Measurements from ENCODE around the gene FBXW12.
"Not testable (repeated sequence)": the region's sequence is repeated elsewhere in the genome, so short reads cannot be mapped to it uniquely, and the experiment has no call there.

The FBXW12 gene

DNA sequence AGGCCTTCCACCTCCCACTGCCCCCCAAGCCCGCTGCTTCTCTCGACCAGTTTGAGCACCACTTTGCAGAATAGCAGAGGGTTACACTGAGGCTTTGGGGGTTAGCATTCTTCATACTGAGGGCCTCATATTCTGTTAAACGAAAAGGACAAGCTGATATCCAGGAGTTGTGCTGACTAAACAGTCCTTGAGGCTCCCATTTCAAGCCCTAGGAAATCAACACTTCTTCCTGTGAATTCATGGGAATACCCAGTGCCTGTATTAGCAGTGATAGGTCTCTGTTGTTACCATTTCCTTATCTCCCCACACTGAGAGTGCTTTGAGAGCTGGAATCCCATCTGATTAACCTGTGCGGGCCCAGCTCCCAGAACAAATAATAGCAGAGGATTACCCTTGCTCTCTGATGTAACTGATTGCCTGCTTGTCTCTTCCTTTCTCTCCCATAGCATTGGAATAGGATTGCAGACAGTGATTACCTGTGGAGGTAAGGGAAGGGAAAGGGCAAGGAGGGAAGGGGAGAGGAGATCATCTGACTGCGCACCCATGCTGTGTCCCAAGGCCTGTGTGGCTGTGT lies 930 bp downstream of the FBXW12 start:
- no peak for DNase-seq

- no peak for DNase-seq
Measured at GRCh38 chr3:48387634-48388033, 15.6 kb downstream of the FBXW12 start.

DNA sequence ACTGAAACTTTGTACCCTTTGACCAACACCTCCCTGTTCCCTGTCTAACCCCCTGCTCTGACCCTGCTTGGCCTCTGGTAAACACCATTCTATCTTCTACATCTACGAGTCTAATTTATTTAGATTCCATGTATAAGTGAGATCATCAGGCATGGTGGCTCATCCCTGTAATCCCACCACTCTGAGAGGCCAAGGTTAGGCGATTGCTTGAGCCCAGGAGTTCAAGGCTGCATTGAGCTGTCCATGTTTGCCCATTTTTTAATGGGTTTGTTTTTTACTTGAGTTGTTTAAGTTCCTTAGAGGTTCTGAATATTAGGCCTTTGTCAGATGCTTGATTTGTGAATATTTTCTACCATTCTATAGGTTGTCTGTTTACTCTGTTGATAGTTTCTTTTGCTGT lies 16.9 kb downstream of the FBXW12 start:
- no peak for DNase-seq

DNA sequence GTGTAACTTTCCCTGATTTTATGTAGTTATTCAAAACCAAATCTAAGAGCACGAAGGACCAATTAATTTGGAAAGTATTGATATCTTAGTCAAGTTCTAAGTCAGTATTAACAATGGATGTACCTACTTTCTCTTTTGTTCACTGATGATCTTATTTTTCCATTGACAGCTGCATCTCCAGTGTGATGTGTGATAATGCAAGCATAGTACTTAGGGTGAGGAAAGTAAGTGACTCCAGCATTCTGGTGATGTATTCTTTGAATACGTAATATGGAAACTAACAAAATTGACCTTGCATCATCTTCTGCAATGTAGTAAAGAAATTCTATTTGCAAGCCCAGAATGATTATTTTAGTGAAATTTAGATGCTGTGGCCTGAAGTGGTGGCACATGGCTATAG lies 22.4 kb downstream of the FBXW12 start:
- DNase-seq: no peak

DNA sequence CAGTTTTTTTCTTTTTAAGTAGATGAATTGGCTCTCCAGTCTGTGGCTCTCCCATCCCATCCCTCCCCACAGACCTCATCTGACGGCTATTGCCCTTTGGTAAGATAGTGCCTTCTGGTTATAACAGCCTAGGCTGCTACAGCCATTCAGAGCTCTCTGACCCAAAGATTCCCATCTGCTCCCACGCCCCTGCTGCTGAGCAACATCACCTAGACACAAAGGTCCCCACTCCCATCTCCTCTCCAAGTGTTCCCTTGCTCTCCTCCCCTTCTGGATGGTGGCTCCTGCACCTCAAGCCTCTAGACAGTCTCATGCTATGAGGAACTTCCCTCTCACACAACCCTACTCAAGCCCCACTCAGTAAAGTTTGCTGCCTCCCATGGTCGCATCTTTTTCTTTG lies 23.7 kb downstream of the FBXW12 start:
- DNase-seq: no peak

DNA sequence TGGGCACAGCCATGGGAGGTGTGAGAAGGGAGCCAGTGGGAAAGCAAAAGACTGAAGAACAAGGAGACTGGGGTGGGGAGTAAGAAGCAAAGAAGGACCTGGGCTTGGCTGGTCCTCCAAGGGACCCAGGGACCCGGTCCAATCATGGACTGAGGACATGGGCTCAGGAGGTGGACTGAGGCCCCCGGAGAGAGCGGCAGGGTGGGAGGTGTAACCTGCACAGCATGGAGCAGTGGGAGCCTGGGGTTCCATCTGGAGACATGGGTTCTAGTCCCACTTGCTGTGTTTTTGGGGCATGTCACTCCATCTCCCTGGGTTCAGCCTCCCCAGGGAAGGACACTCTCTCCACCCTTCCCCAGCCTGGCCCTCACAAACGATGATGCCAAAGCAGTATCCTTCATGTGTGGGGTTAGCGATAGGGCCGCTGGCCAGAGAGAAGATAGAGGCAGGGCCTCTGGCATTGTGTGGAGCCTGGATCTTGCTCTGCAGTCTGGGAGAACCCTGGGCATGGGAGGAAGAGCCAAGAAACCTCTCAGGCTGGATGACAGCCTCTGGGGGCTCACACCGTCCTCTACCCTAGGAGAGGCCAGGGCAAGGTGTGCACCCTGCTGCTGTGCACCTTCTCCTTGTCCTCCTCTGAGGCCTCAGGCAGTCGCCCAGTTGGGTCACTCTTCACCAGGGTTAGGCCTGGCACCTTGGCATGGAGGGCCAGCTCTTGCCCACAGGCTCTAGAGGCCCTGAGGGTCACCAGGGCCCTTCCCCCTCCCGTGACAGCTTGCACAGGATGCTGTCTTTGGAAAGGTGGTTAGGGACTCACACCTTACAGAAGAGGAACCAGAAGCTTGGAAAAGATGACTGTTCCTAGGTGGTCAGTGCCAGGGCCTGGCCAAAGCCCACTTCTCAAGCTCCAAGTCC lies 26.0 kb downstream of the FBXW12 start:
- no peak for DNase-seq

GRCh38 chr3:48398701-48399386 lies 26.8 kb downstream of the FBXW12 start:
- no peak for DNase-seq

DNA sequence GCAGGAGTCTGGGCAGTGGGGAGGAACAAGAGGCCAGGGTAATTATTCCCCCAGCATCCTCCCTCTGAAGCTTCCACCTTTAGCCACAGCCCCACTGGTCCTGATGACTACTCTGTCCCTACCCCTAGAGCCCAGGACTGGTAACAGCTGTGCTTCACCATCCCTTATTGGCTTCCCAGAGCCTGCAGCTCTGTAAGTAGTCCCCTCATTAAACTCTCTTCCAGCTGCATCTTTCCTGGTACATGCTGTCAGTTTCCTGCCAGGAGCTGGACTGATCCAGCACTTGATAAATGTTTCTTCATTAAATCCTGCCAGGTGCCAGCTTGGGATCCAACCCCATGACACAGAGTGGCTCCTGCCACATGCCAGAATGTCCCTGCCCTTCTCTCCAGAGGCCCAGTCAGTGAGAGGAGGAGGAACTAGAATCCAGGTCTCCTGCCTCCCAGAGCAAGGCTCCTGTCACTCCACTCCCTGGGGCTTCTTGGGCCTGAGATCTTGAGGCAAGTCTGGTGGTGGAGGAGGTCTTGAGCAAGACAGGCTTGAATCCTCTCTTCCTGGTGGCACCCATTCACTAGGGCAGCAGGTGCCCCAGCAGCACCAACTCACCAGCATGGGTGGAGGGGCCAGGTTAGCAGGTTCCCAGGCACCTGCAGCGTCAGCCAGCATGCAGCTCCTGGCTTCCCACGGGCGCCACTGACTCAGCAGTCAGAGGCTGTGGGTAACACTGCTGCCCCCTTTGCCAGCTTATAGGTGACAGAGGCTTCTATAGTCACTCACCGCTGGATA lies 27.6 kb downstream of the FBXW12 start:
- no peak for DNase-seq

DNA sequence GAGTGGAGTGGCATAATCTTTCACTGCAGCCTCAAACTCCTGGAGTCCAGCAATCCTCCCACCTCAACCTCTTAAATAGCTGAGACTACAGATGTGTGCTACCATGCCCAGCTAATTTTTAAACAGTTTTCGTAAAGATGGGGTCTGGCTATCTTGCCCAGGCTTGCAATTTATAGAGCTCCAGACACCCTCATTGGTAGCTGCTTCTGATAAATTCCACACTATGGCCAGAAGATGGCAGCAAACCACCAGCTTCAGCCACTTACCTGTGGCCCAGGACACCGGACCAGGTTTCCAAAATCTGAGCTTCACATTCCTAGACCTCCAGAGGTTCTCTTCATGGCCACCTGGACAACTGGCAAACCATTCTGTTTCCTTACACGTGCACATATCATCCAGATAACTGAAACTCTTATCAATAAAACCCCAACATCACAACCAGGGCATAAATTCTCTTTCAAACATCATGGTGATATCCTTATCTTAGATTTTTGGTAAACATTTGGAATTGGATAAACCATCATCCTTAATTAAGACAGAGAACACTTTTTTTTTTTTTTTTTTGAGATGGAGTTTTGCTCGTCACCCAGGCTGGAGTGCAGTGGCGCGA lies 28.9 kb downstream of the FBXW12 start:
- peak; percentile 53 for DNase-seq

- not testable (repeated sequence) for DNase-seq
Measured at GRCh38 chr3:48401434-48401901, 29.4 kb downstream of the FBXW12 start.

DNA sequence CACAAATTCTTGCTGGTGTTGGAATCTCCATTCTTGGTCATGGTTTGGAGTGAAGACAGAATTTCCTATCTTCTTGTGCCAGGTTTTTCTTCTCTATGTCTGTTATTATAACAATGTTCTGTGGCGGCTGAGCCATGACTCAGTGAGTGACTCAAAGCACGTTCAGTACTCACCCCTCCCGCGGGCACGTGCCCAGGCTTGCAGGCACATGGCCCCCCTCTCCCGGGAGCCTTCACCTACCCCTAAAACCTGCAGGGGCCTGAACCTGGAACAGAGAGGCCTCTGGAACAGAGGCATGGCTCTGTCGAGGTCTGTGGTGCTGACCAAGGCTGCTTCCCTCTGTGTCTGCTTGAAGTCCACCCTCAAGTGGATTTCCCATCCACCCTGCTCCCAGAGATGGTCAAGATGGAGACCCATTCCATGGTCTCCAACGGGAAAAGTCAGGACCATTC lies 30.3 kb downstream of the FBXW12 start:
- DNase-seq: peak; percentile 89

DNA sequence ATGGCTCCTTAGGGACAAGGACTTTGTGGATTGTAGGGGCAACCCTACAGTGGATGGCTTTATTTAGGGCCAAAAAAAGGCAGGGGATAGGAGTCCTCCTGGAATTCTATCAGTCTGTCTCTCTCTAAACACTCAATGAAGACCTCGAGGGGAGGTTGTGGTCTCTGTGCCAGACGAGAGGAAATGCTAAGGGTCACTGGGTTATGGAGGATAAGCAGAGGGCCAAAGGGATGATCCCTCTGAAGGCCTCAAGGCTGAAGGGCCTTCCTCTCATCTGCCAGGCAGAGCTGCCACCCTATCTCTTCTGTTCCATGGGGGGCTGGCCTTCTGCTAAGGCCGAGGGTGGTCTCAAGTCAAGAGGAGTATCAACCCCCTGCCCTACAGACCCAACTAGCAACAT lies 30.9 kb downstream of the FBXW12 start:
- DNase-seq: no peak

GRCh38 chr3:48403533-48404439 lies 31.8 kb downstream of the FBXW12 start:
- DNase-seq: no peak

DNA sequence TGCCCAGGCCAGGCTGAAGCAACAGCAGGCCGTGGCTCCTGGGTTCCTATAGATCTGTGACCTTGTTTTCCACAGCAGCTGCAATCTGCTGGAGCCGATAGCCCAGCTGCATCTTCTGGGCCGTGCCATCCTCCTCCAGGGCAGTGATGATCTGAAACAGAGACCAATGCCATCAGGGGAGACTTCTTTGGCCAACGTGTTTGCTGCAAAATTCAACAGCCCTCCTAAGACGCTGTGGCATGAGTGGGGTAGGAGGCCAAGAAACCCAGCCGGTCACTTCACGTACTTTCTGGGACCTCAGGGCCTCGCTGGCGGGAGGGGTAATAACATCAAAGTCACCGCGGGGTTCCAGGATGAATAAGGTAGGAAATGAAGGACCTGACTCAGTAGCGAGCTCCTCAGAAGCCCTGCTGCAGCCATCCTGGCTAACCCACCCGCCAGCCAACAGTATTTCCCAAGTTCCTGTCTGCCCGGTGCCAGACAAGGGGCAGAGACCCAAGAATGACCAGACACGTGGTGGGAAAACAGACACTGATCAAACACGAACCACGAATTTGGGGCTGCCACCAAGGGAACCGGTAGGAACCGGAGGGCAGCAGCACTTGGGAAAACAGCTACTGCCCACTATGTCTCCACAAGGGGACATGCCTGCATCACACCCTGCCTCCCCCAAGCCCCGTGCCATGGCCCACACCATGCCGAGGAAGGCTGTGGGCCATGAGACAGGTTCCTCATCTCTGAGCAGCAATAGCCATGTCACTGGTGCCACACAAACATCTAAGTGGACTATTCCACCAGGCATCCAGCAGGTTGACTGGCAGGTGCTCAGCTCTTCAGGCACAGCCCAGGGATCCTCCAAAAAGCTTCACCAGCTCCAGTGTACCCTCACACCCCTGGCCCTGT lies 32.7 kb downstream of the FBXW12 start:
- no peak for DNase-seq

- DNase-seq: no peak
Measured at GRCh38 chr3:48405343-48405881, 33.4 kb downstream of the FBXW12 start.

DNA sequence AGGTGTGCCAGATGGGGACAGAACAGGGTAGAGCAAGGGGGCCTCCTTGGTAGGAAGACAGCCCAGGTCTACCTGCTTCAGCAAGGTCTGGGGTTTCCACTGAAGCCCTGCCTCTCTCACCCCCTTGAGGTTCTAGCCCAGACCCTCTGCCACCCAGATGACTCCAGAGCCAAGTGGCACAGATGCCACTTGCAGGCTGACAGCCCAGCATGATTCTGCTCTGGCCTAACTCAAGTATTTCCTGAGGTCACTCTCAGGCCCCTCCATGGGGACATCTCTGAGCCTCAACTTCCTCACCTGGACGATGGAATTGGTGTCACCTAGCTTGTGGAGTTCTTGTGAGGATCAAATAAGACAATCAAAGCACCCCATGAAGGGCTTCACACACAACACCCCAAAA lies 34.0 kb downstream of the FBXW12 start:
- no peak for DNase-seq

GRCh38 chr3:48406443-48407431 lies 34.7 kb downstream of the FBXW12 start:
- DNase-seq: no peak

DNA sequence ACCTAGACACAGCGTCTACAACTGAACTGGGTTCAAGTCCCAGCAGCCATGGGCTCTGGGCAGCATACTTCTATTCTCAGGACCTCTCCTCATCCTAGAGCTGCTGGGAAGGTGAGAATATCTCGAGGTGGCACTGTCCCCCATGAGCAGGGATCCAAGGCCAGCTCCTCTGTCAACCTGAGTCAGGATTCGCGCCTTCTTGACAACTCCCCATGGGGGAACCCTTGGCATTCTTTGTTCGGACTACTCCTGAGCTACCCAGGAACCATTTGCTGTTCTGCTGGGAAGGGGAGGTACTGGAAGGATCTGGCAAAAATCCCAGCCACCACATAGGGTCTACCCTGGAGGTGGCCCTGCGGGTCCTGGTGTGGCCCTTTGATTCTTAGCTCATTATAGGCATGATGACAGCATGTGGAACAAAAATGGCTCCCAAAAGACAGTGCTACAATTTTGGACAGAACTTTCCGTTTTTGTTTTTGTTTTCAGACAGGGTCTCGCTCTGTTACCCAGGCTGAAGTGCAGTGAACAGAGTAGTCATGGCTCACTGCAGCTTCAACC lies 35.6 kb downstream of the FBXW12 start:
- no peak for DNase-seq
